HG02970 (cell line): ENCODE measurements around the gene BMP6.

Source experiments
- ATAC-seq: cut with Tn5 transposase; IDR thresholded peaks from one replicate; pipeline ENCODE4 v1.9.1; 2021; ENCODE audit warnings: mild to moderate bottlenecking, moderate library complexity, moderate number of reproducible peaks; ENCODE audit not compliant: unreplicated experiment, low FRiP score

Gene BMP6

DNA sequence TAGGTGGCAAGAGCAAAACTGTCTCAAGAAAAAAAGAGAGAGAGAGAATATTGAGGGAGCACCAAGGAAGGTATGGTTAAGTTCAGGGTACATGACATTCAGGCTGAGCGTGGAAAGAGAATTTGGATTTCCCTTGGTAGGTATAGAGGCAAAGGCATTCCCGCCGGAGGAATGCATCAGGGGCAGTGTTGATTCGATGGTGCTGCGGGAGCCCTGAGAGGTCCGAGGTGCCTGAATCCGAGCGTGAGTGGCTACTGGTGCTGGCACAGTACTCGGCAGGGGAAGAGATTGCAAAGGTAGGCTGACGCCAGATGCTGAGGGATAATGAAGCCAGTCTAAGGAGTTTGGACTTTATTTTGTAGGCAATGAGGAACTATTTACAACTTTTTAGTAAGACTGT, 20.0 kb downstream of the BMP6 start:
- no peak for ATAC-seq

DNA sequence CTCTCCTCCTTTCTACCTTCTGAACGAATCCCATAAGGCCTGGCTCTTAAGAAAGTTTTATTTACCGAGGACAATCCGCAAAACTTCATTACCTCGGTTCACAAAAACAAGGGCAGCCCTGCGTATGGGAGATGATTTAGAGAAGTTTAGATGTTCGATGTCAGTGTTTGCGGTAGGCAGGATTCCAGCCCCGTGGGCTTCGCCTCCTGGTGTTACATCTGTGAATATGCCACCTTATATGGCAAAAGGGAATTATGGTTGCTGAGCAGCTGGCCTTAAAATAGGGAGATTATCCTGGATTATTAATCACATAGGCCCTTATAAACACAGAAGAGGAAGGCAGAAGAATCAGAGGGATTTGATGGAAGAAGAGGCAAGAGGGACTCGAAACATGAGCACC, 21.1 kb downstream of the BMP6 start:
- no peak for ATAC-seq

DNA sequence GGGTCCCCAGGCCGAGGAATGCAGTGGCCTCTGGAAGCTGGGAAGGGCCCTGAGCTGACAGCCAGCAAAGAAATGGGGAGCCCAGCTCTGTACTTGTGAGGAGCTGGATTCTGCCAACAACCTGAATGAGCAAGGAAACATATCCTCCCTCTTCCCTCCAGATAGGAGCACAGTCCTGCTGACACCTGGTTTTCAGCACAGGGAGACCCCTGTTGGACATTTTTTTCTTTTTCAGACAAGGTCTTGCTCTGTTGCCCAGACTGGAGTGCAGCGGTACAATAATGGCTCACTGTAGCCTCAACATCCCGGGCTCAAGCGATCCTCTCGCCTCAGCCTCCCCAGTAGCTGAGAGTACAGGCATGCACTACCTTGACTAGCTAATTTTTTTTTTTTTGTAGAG, 21.5 kb downstream of the BMP6 start:
- no peak for ATAC-seq

DNA sequence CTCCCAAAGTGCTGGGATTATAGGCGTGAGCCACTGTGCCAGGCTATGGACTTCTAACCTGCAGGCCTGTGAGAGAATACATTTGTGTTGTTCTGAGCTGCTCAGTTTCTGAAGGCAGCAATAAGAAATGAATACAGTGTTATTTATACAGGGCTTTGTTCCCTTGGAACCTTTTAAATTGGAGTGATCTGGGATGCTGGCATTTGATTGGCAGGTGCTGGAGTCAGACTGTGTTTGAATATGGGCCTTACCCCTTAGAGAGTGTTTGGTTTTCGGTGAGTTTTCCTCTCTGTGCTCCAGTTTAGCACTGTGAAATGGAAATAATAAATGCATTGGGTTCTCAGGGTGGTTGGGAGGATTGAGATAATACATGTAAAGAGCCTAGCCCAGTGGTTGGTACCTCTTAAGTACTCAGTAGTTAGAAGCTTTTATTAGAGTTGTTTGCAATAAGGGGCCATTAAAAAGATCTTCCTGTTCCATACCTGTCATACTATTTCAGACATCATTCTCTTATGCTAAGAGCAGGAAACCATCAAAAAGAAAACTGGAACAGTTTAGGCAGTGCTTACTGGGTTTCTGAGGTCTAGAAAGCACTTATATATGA, 22.1 kb downstream of the BMP6 start:
- no peak for ATAC-seq

DNA sequence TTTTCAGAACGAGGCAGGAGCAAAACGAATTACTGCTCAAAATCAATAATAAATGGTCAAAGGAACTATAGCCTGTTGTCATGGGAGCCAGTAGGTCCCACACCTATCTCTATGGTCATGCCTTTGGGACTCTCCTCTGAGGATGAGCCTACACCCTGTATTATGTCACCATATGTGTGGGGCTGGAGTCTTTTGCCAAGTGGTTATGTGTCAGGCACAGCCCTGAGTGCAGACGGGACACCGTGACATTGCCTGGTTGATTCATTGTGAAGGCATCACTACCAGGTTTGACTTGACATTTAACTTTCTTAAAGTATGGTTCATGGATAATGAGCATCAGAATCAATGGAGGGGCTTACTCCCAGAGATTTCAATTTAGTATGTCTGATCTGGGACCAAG, 23.6 kb downstream of the BMP6 start:
- no peak for ATAC-seq

DNA sequence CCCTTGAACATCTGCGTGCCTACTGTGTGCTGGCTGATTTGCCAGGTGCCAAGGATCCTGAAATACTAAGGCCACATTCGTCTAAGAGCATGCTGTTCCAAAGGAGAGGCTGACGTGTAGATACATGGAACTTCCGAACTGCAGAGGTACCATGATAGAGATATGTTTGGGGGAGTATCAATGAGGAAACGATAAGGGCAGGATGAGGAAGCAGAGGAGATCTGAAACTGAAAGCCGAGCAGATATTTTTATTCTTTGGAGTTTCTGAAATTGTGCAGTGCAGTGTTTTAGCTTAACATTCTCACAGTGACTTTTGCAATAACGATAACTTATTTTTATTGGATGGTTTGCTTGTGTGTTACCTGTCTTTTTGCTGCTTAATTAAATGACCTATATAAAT, 24.3 kb downstream of the BMP6 start:
- ATAC-seq = no peak

DNA sequence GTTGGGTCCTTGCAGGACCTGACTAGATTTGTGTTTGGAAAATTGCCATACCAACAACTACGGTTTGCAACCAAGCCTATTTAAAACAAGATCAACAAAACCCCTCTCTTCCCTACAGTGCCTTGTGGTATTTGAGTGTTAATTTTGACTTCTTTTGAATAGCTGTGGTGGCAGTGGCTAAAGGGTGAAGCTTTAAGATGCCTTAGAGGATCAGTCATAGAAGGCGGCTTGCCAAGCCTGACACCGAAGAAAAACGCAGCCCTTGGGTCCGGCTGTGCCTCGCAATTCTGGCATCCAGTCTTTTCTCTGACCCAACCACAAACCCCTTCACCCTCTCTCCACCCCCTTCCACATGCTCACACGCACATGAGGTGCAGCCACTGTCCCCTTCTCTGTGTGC, 32.6 kb downstream of the BMP6 start:
- ATAC-seq = no peak

DNA sequence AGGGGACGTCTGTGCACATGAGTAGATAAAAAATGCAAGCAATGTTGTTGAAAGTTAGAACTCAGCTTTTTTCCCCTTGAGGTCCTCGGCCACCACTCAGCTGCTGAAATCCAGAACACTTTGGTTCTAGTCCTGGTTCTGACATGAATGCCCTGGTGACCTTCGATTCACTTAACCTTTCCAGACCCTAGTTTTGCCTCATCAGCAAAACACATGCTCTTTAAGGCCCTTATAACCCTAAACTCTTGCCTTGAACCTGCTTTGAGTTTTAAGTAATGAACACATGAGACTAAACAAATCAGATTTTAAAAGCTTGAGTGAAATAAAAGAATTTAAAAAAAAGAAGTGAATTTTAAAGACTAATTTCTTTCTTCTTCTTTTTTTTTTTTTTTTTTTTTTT, 33.4 kb downstream of the BMP6 start:
- no peak for ATAC-seq

DNA sequence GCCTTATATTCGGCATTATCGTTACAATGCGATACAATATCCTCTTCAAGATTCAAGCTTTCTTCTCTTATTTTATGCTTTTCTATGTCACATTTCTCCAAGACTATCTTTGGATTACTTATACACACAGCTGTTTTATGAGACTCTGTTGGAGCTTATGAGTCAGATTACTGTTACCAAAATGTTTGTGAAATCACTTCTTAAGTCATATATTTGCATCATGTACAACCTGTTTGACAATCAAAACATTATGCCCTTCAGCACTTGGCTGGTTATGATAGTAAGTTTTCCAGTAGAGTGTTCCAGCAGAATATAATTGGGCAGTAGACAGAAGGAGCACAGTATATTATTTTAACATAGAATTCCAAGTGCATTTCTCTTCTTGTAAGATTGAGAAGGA, 35.2 kb downstream of the BMP6 start:
- ATAC-seq = no peak

DNA sequence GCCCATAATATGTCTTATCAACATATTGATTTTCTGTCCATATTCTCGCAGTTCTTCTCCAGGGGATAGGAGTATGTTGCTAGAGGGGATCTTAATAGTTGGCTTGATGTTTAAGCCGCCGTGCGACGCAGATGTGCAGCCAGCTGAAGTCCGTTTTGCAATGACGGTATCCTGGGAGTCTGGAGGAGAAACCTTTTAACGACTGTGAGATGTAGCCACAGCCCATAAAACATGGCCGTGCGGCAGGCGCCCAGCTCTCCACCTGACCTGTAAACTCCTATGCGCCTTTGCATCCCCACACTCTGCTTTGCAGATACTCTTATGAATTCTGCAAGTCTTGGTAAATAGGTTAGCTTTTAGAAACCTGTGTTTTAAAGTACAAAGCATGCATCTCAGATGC, 36.9 kb downstream of the BMP6 start:
- no peak for ATAC-seq

- no peak for ATAC-seq
Measured at GRCh38 chr6:7763881-7764280, 38.0 kb downstream of the BMP6 start.

DNA sequence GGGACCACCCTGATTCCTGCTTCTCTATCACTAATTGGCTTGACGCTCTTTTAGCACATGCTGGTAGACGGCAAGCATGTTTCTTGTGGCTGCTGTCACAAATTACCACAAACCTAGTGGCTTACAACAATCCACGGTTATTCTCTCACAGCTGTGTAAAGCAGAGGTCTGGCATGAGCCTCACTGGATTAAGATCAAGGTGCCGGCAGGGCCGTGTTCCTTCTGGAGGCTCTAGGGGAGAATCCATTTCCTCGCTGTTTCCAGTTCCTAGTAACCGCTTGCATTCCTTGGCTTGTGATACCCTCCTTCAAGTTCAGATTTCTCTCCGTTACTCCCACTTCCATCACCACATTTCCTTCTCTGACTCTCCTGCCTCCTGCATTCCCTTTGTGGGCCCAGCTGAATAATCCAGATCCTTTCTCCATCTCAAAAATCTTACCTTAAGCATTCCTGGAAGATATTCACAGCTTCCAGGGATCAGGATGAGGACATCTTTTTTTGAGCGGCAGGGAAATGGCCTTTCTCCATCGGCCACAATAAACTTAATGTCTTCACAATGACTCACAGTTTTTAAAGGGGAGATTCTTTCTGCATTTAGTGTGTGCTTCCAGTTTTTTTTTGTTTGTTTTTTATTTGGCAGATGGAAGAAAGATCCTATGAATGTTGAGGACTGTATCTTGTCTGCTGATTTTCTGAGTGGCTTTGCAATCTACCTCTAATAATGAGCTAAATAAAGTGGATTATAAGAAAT, 39.9 kb downstream of the BMP6 start:
- no peak for ATAC-seq

DNA sequence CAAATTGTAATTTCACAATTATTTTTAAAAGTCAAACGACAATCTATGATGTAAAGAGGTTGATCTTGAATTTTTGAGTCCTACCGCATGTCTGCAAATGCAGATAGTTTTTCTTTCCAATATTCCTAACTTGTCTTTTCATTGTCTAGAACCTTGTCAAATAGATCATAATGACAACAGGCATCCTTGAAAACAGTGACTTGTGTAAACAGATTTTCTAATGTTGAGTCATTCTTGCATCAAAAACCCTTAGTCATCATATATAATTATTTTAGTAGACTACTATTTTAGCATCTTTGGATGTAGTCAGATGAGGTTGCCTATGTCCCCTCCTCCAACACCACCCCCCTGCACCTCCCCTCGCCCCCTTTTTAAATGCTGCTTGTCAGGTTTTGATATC, 43.8 kb downstream of the BMP6 start:
- ATAC-seq = no peak

DNA sequence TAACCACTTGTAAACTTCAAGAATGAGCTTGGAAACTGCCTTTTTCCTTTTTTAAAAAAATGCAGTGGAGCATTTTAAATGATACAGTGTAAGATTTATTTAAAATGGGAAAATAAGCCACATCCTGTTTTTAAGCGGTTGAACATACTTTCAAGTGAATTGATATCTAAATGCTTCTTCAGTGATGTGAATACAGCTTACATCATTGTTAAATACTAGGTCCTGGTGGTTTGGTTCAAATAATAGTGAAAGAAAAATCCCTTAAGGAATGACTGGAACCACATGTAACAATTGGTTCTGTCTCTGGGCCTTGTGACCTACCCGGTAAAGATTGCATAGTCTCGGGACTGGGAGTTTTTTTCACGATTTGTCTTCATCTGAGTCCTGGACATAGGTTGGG, 44.2 kb downstream of the BMP6 start:
- no peak for ATAC-seq

GRCh38 chr6:7770601-7771000, 44.7 kb downstream of the BMP6 start:
- ATAC-seq = no peak

DNA sequence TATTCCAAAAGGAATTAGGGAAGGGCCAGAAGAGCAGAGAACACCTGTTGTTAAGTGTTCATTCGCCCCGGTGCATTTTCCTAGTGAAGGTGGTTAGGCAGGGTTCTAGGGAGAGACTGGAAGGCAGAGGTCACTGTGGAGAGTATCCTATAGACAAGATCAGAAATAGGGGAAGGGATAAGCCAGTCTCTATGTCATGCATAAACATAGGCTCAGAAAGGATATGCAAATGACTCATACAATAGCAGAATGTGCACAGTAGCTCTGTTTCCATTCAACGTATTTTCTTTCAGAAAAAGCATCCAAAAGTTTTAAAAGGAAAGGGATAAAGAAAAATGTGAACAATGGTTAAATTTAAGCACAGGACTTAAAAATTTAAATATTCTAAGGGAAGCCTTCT, 47.4 kb downstream of the BMP6 start:
- ATAC-seq = no peak

- no peak for ATAC-seq
Measured at GRCh38 chr6:7773914-7774313, 48.0 kb downstream of the BMP6 start.

DNA sequence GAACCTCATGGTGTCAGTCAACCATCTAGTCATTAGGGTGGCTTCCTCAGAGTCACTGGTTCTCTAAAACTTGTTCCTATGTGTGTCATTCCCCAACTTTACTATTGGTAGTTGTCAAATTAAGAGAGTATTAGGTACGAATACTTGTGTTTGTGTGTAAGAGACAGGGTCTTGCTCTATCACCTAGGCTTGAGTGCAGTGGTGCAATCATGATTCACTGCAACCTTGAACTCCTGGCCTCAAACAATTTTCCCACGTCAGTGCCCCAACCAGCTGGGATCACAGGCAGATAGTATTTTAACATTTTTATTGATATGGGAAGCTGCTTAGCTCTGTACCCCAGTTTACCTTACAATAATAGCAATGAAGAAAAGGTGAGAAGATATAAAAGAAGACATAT, 50.6 kb downstream of the BMP6 start:
- no peak for ATAC-seq

- ATAC-seq = no peak
Measured at GRCh38 chr6:7777074-7777473, 51.2 kb downstream of the BMP6 start.

DNA sequence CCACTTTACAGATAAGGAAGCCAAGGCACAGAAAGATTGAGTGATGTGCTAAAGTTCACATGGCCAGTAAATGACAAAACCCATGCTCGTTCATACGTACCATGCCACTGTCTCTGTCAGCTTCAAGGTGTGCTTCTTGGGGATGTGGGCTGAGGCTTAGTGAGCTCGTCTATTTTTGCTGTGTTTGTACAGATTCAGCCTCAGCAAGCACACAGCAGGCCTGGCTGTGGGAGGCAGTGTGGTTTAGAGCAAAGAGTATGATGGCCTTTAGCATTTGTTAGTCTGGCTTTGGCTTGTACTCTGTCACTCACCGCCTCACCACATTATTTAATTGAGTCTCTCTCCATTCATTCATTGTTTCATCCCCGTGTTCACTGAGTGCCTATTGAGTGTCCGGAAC, 55.3 kb downstream of the BMP6 start:
- ATAC-seq = no peak

DNA sequence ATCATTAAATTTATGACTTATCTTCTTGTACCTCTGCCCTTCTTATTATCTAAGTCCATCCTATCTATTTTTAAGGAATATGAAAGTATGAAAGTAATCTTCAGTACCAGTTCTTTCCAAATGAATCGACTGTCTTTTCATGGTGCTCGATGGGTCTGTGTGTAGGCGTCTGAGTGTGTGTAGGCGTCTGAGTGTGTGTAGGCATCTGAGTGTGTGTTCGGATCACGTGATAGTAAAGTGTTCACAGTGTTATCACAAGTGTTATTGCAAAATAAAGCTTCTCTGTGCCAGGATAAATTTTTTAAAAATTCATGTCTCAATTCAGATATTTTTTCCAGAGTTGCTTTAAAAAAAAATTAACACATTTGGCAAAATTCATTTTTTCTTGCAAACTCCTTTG, 58.3 kb downstream of the BMP6 start:
- no peak for ATAC-seq

DNA sequence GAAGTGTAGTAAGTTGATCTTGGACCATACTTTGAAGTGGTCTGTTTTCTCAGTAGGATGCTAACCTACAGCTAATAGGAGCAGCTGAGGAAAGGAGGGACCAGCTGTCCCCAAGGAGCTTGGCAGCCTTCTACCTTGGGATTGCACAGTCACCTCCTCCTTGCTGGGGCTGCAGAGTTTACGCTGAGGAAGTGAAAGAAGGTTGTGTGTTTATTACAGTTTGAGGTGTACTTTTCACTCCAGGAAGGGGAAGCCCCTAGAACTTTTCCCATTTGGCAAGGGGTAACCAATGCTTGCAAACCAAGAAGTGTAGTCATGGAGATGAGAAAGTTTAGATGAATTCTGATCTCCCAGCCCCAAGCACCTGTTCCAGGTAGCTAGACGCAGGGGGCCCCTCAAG, 58.8 kb downstream of the BMP6 start:
- no peak for ATAC-seq
